Measurements from ENCODE around the gene EDN2. TPM values are rescaled to one million over a fixed set of nuclear protein-coding genes. Genes with fewer than 3 reads are reported as not detected.

Gene EDN2
- total and polyA plus RNA-seq, 2 donors from 2014 or later: 2.3 to 2.9 TPM

DNA sequence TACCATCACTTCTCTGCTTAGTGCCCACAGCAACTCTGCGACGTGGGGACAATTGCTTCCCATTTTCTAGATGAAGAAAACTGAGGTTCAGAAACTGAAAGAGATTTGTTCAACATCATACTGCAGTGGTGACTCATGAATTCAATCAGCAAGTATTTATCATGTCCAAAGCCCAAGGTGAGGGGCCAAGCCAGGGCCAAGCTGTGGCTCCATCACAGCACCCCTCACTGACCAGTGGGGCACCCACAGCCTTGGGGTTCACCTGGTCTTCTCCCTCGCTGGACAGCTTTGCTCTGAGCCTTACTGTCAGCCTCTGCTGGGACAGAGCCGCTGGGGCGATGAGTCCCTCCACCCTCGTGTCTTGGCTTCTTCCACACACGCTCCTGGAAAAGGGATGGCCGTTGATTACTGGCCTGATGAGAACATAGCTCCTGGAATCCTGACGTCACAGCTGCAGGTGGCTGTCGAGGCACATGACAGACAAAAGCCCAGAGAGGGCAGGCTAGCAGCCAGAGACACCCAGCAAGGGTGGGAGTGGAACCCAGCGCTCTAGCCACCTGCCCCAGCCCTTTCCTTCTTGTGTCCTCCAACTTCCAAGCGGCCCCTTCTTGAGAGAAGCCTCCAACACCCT is 6.2 kb downstream of the EDN2 start:
- intact Hi-C loops (cut with DNase I): no loop called here
- Histone ChIP-seq H3K4me3 (ENCODE audit: low read length in 3 of 3) (no peak overlapping the region), H3K27me3 (ENCODE audit: control insufficient read depth, insufficient read depth, low read length) (no peaks in the 10 kb centered on the region), H3K9me3 (ENCODE audit: control insufficient read depth in 2 of 3, insufficient read depth in 1 of 3, low read length in 3 of 3) (no peaks in the 10 kb centered on the region), H3K27ac (ENCODE audit: low read depth in 2 of 2, low read length in 2 of 2) (no peak overlapping the region), H3K4me1 (ENCODE audit: control insufficient read depth in 2 of 3, insufficient read depth in 2 of 3, low read depth in 1 of 3, low read length in 3 of 3) (peaks cover 0 to 25% (median 16%) of the 10 kb centered on the region in 3 donors), H3K9ac (ENCODE audit: low read length in 3 of 3) (no peak overlapping the region), H3K36me3 (ENCODE audit: control insufficient read depth in 2 of 3, insufficient read depth in 3 of 3, low read length in 3 of 3) (no peaks in the 10 kb centered on the region)
- DNase-seq (peak in 1 of 5 donors; percentile 60), FAIRE-seq (no peak)
- TF ChIP-seq, protein P1, sequence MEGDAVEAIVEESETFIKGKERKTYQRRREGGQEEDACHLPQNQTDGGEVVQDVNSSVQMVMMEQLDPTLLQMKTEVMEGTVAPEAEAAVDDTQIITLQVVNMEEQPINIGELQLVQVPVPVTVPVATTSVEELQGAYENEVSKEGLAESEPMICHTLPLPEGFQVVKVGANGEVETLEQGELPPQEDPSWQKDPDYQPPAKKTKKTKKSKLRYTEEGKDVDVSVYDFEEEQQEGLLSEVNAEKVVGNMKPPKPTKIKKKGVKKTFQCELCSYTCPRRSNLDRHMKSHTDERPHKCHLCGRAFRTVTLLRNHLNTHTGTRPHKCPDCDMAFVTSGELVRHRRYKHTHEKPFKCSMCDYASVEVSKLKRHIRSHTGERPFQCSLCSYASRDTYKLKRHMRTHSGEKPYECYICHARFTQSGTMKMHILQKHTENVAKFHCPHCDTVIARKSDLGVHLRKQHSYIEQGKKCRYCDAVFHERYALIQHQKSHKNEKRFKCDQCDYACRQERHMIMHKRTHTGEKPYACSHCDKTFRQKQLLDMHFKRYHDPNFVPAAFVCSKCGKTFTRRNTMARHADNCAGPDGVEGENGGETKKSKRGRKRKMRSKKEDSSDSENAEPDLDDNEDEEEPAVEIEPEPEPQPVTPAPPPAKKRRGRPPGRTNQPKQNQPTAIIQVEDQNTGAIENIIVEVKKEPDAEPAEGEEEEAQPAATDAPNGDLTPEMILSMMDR (IDR thresholded peaks at IDR 0.05; ENCODE audit: borderline replicate concordance, extremely low read depth, insufficient read depth): no peak

DNA sequence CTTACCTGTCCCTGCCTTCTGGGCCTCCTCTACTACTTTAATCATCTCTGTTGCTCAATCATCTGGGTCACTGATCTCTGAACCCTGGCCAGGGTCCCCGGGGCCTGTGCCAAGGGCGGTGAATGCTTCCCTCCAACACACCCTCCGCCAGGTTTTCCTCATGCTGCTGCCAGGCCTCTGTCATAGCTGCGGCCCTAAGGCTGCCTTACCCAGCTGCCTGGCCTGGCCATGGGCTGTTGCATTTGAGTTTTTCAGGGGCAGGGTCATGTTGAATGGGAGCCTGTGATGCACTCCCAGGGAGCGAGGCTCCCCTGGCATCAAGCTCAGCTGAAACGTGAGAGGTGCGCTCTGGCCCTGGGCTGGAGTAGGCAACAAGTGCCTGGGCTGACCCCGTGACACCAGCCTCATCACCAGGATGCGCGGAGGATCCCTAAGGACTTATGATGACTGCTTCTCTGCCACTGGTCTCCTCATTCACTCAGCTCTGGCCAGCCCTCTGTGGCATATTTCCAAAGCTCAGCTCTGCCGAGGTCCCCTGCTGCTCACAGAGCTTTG is 7.6 kb downstream of the EDN2 start:
- TF ChIP-seq, protein P1 (IDR thresholded peaks at IDR 0.05; ENCODE audit: borderline replicate concordance, extremely low read depth, insufficient read depth): no peak
- peaks cover 0 to 20% (median 9%) of the 10 kb centered on the region in 3 donors for H3K4me1 ChIP-seq (ENCODE audit: control insufficient read depth in 2 of 3, insufficient read depth in 2 of 3, low read depth in 1 of 3, low read length in 3 of 3)
- FAIRE-seq (no peak), DNase-seq (peak in 3 of 5 donors; percentile 49 to 92 (median 49))
- intact Hi-C loops (cut with DNase I): no loop called here
- H3K9ac ChIP-seq (ENCODE audit: low read length in 3 of 3): no peak overlapping the region
- H3K27ac ChIP-seq (ENCODE audit: low read depth in 2 of 2, low read length in 2 of 2): peak overlapping the region; percentile 68 to 72
- H3K4me3 ChIP-seq (ENCODE audit: low read length in 3 of 3): no peak overlapping the region
- no peaks in the 10 kb centered on the region for H3K9me3 ChIP-seq (ENCODE audit: control insufficient read depth in 2 of 3, insufficient read depth in 1 of 3, low read length in 3 of 3)
- H3K27me3 ChIP-seq (ENCODE audit: control insufficient read depth, insufficient read depth, low read length): no peaks in the 10 kb centered on the region
- no peaks in the 10 kb centered on the region for H3K36me3 ChIP-seq (ENCODE audit: control insufficient read depth in 2 of 3, insufficient read depth in 3 of 3, low read length in 3 of 3)

- DNase-seq (peak in 1 of 5 donors; percentile 20), FAIRE-seq (no peak)
- Histone ChIP-seq H3K27ac (ENCODE audit: low read depth in 2 of 2, low read length in 2 of 2) (peak overlapping the region in 1 of 2 donors; percentile 85), H3K27me3 (ENCODE audit: control insufficient read depth, insufficient read depth, low read length) (no peaks in the 10 kb centered on the region), H3K36me3 (ENCODE audit: control insufficient read depth in 2 of 3, insufficient read depth in 3 of 3, low read length in 3 of 3) (no peaks in the 10 kb centered on the region), H3K4me1 (ENCODE audit: control insufficient read depth in 2 of 3, insufficient read depth in 2 of 3, low read depth in 1 of 3, low read length in 3 of 3) (peaks cover 0 to 20% (median 9%) of the 10 kb centered on the region in 3 donors), H3K9me3 (ENCODE audit: control insufficient read depth in 2 of 3, insufficient read depth in 1 of 3, low read length in 3 of 3) (no peaks in the 10 kb centered on the region), H3K9ac (ENCODE audit: low read length in 3 of 3) (no peak overlapping the region), H3K4me3 (ENCODE audit: low read length in 3 of 3) (no peak overlapping the region)
- TF ChIP-seq, protein P1 (IDR thresholded peaks at IDR 0.05; ENCODE audit: borderline replicate concordance, extremely low read depth, insufficient read depth): no peak
- intact Hi-C loops (cut with DNase I): no loop called here
Observed at GRCh38 chr1:41475859-41476567, 8.5 kb downstream of the EDN2 start.
